KBM-7 (cell line): ENCODE data around the gene ARHGAP10.

Experiments used
- DNase-seq: peaks from one replicate; pipeline ENCODE4 v3.0.0-alpha.2; 2015
- in situ Hi-C: fragments of 300-500 bp; cut with MboI; formaldehyde crosslinking; loops from 2 replicates; pipeline ENCODE4 v1.14.3; 2020; ENCODE audit warnings: low sequenced_read_pairs, low pct_unique_long_range_greater_than_20kb, mixed read lengths

ARHGAP10 gene, protein sequence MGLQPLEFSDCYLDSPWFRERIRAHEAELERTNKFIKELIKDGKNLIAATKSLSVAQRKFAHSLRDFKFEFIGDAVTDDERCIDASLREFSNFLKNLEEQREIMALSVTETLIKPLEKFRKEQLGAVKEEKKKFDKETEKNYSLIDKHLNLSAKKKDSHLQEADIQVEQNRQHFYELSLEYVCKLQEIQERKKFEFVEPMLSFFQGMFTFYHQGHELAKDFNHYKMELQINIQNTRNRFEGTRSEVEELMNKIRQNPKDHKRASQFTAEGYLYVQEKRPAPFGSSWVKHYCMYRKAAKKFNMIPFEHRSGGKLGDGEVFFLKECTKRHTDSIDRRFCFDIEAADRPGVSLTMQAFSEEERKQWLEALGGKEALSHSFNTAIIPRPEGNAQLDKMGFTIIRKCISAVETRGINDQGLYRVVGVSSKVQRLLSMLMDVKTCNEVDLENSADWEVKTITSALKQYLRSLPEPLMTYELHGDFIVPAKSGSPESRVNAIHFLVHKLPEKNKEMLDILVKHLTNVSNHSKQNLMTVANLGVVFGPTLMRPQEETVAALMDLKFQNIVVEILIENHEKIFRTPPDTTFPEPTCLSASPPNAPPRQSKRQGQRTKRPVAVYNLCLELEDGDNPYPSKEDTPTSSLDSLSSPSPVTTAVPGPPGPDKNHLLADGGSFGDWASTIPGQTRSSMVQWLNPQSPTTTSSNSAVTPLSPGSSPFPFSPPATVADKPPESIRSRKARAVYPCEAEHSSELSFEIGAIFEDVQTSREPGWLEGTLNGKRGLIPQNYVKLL

DNA sequence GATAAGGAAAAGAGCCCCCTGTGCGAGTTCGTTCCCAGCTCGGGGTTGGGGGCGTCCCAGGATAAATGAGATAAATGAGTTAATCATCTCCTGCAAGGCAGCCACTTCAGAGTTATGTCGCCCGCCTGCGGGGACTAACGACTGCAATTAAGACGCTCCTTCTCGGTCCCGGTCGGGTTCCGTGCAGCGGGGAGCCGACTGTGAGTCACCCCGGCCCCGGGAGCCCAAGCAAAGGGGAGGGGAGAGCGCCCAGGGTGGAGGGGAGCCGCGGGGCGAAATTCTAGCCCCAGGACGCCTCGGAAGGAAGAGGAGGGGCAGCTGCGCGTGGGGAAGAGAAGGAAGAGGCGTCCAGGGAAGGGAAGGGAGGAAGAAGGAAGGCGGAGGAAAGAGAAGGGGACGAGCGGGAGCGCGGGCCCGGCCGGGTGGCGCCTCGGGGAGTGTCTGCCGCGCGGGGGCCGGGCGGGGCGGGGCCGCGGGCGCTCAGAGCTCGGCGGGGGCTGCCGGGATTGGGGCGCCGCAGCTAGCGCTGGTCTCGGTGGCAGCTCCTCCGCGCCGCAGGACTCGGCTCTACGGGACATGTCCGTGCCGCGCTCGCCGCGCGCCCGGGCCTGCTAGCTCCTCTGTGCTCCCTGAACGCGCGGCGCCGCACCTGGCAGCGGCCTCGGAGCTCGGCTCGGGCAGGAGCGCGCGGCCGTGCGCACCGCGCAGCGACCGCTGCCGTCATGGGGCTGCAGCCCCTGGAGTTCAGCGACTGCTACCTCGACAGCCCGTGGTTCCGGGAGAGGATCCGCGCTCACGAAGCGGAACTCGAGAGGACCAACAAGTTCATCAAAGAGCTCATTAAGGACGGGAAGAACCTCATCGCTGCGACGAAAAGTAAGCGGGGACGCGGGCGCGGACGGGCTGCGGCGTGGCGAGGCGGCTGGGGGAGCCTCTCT lies at the start of gene ARHGAP10:
Gene ARHGAP10, plus strand, starts transcription at position 509 of the 938 bp plus-strand sequence. Its CDS starts 214 bp downstream, at position 723.
- DNase-seq, result peak; percentile 71

DNA sequence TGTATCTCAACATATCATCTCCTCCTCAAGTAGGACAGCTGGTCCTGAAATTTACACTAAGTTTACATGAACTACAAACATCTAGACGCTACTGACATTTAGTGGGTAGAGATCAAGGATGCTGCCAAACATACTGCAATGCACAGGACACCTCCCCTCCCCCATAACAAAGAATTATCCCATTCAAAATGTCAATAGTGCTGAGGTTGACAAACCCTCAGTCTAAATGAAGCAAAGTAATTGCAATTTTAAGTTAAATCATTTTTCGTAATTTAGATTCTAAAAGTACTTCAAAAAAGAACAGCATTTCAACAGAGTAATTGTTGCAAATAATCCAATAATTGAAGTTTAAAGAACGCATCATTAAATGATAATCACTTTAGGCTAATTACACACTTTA lies 49.1 kb upstream of the ARHGAP10 start:
- DNase-seq, result no peak

More for the DNA sequence above, at the start of gene ARHGAP10:
- in situ Hi-C loops, result no loop called here

DNA sequence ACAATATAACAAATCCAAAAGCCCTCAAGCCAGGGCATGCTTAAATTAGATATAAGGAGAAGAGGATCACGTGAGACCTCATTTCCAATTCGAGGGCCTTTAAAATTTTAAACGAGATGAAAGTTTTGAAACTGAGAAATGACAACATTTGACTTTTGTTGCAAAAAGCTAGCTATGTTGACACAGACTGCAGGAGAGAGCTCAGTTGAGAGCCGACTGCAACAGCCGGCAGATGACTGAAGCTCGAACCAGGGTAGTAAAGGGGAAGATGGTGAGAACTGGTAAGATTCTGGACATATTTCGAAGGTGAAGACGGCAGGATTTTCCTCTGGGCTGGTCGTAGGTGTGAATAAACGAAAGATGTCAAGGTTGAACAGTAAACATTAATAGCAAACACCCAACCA lies 48.7 kb upstream of the ARHGAP10 start:
- DNase-seq, result peak; percentile 47
- in situ Hi-C loops, result no loop called here

More for the DNA sequence above, 49.1 kb upstream of the ARHGAP10 start:
- in situ Hi-C loops, result no loop called here

DNA sequence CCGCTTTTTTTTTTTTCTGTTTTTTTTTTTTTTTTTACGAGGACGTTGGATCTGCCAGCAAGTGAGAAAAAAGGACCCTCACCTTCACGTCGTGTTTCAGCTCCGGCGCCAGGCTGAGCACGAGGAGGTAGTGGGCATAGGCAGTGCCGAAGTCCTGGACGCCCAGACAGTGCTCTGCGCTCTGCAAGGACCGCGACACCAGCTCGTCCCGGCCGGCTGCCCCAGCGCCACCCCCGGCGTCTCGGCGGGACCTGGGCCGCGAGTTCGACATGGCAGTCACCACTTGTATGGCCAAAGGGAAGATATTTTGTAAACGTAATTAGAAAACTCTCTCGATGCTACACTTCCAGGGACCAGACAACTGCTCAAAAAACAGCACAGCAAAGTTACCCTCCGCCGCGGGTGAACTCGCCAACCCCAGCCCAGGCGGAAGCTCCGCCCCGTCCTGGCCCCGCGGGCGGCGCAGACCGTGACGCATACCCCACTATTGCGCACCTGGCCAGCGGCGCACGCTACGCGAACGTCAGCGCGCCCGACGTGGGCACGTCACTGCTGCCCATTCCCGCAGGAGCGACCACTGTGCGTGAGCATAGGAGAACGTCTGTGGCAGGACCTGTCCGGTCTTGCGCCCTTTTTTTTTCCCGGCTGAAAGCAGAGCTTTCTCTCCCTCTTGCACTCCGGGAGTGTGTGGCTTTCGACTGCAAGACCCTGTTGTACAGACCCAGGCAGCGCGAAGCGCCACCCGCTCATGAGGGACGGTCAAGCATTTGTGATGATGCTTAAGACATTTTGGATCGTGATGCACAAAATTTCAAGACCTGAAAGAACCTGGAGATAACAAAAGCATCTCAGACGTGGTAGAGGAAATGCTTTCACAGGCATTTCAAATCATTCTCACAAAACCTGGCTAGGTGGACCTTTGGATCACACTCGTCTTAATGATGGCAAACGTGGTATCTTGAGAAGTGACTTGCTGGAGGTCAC lies 47.9 kb upstream of the ARHGAP10 start, which contains the start of gene PRMT9:
Gene PRMT9, minus strand, starts transcription at position 447 of the 984 bp plus-strand sequence. Its CDS starts 176 bp downstream, at position 271.
- in situ Hi-C loops, result no loop called here
- DNase-seq, result peak; percentile 93

DNA sequence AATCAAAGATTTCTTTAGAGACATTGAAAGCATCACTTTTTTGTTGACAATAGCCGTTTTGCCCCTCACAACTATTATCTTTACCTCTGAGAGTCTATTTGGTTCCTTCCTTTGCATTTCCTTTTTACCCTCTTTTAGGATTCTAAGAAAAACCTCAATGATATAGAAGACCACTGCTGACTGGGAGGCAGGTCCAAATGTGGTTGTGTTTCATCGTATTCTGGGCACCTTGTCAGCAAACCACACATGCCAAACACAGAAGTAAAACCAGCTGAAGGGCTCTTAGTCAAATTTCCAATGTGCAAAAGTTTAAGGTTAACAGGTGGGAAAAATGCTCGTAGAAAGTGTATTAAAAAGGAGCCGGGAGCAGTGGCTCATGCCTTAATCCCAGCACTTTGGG lies 42.8 kb upstream of the ARHGAP10 start:
- DNase-seq, result peak; percentile 79
- in situ Hi-C loops, result no loop called here

DNA sequence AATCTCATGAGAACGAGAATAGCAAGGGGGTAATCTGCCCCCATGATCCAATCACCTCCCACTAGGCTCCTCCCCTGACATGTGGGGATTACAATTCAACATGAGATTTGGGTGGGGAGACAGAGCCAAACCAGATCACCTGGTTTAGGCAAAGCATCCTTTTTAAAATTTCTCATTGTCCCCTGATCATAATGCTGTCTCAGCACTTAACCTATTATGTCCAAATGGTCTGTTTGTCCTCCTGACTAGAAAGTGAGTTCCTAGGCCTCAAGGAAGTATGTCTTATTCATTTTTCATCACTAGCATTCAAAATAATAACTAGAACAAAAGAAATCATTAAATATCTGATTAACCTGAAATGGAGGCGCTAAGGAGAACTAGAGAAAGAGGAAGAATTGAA lies 40.1 kb upstream of the ARHGAP10 start:
- no peak for DNase-seq
- in situ Hi-C loops, result no loop called here

DNA sequence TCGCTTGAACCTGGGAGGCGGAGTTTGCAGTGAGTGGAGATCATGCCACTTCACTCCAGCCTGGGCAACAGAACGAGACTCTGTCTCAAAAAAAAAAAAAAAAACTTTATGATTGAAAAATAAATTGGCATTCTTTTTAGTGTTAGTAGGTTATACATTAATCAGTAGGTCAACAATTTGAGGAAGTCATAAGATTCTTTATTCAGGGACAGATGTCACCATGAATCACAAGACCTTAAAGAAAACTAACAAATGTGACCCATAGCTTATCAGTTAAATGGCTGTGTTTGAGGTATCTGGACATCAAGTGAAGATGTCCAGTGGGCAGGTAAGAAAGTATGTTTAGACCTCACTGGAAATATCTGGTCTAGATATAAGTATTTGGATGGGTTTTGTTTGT lies 38.7 kb upstream of the ARHGAP10 start:
- in situ Hi-C loops, result no loop called here
- DNase-seq, result no peak

DNA sequence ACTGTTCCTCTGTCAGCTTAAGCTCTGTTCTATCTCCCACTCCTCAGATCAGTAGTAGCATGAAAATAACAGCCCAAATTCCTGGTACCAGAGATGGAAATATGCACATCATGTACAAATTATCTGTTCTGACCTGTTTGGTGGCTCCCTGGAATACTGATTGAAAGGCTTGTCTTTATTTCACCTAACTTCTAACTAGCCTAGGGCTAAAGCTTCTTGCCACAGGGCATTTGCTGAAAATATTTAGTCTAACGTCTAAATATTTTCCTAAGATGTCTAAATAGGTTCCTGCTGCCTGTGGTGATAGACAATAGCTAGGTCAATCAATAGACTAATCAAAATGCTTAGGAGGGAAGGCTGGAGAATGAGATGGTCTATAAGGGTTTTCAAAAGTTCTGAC lies 35.0 kb upstream of the ARHGAP10 start:
- no peak for DNase-seq
- in situ Hi-C loops, result no loop called here

DNA sequence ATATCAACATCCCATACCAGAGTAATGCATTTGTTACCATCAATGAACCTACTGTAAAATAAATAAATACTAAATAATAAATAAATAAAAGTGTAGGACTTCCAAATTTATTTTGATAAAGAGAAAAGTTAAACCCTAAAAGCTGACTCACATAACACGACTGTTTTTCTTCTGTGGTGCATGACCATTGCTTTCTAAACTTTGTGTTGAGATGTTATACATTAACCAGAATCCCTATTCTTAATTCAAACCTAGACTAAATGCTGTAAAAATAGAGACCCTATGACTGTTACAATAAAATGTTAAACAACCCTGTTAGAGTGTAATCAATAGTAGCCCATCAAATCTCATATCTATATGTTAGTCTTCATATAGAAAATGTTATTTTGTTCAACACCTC lies 27.0 kb upstream of the ARHGAP10 start:
- DNase-seq, result no peak
- in situ Hi-C loops, result no loop called here

DNA sequence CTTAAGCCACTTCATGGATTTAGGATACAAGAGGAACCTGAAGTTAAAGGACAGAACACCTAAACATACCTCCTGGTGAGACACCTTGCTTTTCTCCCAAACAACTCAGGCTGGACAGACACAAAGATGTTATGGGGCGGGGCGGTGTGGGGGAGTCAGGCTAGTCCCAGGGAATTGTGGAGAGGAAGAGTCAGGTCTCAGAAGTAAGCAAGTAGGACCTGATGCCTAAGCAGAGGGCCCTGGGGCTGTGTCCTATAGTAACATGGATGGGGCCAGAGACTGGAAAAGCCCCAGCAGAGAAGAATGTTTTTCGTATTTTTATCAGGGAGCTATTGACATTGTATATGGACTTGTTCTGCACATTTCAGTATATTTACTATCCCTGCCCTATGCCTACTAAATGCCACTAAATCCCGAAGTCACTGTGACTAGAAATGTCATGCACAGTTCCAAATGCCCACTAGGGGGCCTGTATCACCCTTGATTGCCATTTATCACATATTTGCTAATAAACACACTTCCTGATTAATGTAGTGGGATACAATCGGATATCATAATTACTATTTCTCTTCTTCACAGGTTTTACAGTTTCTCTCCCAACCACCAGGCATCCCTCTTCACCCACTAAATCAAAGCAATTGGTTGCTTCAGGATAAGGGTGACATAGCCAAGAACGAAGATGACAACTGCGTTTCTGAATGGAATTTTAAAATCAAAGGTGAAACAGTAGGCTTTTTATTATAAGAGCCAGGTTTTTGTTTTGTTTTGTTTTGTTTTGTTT lies 23.8 kb upstream of the ARHGAP10 start:
- in situ Hi-C loops, result no loop called here
- peak; percentile 65 for DNase-seq

DNA sequence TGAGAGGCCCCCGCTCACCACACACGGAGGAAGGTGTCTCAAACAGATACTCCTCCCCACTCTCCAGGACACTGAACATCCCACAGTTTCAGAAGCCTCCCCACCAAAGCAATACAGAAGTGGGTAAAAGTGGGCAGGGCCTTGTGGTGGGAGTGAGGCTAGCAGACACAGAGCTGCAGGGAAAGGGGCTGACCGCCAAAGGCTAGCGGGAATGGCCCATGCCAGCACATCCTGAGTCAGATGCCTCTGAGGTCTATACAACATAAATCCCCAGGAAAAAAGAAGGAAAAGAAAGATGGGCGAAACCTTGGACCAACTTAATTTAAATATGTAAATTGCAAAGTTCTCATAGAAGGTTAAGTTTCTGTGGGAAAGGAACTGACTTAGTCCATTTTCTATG lies 21.9 kb upstream of the ARHGAP10 start:
- in situ Hi-C loops, result no loop called here
- no peak for DNase-seq

DNA sequence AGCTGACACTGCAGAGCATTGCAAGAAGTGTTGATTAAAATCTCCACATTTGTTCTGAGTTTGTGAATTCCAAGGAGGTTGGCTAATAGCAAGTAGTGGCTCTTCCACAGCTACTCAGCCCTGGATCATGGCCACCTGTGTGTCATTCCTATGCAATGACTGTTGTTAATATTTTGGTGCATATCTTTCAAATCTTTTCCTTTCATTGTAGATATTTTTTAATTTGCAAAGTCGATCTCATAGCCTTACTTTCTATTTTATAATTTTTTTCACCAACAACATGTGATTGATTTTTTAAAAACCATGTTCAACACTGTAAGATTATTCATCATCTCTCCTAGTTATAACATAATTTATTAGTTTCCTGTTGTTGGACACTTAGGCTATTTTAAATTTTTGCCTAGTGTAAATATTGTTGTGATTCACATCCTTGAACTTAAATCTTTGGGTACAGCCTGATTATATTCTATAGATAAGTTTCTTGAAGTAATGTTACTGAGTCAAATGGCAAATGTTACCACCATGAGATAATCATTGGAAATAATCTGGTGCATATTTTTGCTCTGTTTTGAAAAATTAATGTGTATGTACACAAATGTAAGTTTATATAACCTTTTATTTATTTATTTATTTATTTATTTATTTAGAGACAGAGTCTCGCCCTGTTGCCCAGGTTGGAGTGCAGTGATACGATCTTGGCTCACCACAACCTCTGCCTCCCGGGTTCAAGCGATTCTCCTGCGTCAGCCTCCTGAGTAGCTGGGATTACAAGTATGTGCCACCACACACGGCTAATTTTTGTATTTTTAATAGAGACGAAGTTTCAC lies 17.1 kb upstream of the ARHGAP10 start:
- DNase-seq, result no peak
- in situ Hi-C loops, result no loop called here

DNA sequence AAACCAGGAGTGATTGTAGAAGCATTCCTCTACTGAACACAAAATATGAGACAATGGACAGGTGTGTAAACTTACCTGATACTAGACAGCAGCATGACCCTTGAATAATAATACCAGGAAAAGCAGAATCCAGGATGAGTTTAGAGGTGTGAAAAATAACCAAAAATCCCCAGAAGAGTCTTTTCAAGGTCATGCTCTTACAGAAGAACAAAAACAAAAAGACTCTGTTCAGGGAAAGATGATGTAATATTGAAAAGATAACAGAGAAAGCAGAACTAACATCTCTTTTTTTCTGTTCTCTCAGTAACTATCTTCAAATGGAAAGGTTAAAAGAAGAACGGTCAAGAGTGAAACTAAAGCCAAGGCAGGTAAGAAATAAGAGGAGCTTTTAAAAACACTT lies 14.0 kb upstream of the ARHGAP10 start:
- peak; percentile 38 for DNase-seq
- in situ Hi-C loops, result no loop called here

DNA sequence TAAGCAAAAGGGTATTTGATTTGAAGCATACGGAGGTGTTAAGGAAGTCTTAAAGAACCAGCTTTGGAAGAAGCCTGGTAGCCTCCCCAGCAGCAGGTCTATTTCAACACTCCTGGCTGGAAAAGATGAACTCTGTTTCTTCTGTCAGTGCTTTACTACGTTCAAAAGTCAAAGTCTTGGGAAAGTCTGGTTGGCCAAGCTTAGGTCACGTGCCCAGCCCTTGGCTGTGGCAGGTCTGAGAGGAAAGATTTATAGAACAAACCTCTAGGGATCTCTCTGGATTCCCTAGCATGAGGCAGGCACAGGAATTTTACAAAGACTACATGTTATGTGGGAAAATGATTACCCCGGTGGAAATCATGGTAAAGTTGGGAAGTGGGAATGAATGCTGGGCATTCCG lies 8.6 kb upstream of the ARHGAP10 start:
- in situ Hi-C loops, result no loop called here
- no peak for DNase-seq

DNA sequence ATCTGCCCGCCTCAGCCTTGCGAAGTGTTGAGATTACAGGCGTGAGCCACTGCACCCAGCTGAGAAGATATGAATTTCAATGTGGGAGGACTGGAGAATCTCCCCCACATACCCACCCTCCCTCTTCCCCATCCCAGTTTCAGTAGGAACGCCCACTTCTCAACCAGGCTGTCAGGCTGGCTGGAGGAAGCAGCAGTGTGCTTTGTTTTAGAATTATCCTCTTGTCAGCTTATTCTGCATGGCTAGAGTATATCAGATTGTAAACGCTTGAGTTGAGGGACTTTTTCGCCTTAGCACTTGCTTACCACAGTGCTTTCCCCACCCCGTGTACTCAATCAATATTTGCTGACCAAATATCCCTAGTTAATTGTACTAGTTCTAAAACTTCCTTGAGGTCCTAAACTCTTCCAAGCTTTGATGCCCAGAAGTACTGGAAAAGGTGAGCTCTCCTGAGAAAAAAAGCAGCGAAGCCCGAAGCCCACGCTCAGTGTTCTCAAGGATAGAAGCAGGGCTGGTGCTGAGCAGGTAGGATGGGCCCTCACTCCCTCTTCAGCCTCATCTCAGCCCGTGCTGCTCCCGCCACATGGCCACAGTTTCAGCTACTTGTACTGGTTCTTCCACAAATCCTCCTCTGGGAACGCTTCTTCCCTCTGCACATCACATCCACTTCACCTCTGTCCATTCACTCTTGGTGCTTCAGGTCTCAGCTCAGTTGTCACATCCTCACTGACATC lies 7.3 kb upstream of the ARHGAP10 start:
- no peak for DNase-seq
- in situ Hi-C loops, result no loop called here

DNA sequence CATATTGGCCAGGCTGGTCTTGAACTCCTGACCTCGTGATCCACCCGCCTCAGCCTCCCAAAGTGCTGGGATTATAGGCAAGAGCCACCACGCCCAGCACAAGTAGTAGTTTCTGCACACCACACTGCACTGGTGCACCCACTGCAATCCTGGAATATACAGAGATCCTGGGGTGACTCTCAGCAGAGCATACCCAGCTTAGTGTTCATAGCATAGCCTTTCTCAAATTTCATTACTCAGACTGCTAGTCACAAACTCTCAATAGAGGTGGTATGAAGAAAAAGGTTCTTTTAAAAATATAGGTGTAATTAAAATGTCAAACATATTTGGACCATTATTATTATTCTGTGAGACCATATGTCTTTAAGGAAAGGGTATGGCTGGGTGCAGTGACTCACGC lies 6.2 kb upstream of the ARHGAP10 start:
- in situ Hi-C loops, result no loop called here
- no peak for DNase-seq
